Smooth muscle cell of the coronary artery (primary cell): Measurements from ENCODE around the gene NBPF10. TPM values are rescaled to one million over a fixed set of nuclear protein-coding genes. Genes with fewer than 3 reads are reported as not detected.

Experiments
- total RNA-seq: library from RNA; depleted of rRNA; stranded (reverse); fragments of >200 nt; gene quantifications from 2 replicates; pipeline ENCODE4 v1.2.3, GENCODE V29; 2014; ENCODE audit warnings: low replicate concordance

NBPF10 gene
- 1.9 and 2.3 TPM in 2 replicates for total RNA-seq

GRCh38 chr1:146144465-146144864 lies at the start of gene NBPF10:
NBPF10 (minus strand) TSS chr1:146144804; CDS start chr1:146144769, 35 bp downstream.

Other genes starting within 250 kb of the NBPF10 start
- gene ITGA10, start 234.8 kb downstream of the NBPF10 start, total RNA-seq, result 0.23 and 7.4 TPM in 2 replicates
- 22.6 and 25.1 TPM in 2 replicates for gene PEX11B, start 226.1 kb downstream of the NBPF10 start, total RNA-seq
- gene RBM8A, start 217.3 kb downstream of the NBPF10 start, total RNA-seq, result 154 and 166 TPM in 2 replicates
- gene LIX1L, start 186.8 kb downstream of the NBPF10 start, total RNA-seq, result 8.4 and 15.4 TPM in 2 replicates
- gene ANKRD34A, start 180.2 kb downstream of the NBPF10 start, total RNA-seq, result 0.15 and 0.35 TPM in 2 replicates
- 15.6 and 23.4 TPM in 2 replicates for gene POLR3GL, start 180.1 kb downstream of the NBPF10 start, total RNA-seq
- 59.5 and 488 TPM in 2 replicates for gene TXNIP, start 148.2 kb downstream of the NBPF10 start, total RNA-seq
- not detected in 2 replicates for gene HJV, start 123.1 kb downstream of the NBPF10 start, total RNA-seq
- gene NOTCH2NLA, start 84.2 kb upstream of the NBPF10 start, total RNA-seq, result 83.5 and 106 TPM in 2 replicates